ENCODE results near the gene EIF3A.
"Not testable (repeated sequence)": the region's sequence is repeated elsewhere in the genome, so short reads cannot be mapped to it uniquely, and the experiment has no call there.

The EIF3A gene

DNA sequence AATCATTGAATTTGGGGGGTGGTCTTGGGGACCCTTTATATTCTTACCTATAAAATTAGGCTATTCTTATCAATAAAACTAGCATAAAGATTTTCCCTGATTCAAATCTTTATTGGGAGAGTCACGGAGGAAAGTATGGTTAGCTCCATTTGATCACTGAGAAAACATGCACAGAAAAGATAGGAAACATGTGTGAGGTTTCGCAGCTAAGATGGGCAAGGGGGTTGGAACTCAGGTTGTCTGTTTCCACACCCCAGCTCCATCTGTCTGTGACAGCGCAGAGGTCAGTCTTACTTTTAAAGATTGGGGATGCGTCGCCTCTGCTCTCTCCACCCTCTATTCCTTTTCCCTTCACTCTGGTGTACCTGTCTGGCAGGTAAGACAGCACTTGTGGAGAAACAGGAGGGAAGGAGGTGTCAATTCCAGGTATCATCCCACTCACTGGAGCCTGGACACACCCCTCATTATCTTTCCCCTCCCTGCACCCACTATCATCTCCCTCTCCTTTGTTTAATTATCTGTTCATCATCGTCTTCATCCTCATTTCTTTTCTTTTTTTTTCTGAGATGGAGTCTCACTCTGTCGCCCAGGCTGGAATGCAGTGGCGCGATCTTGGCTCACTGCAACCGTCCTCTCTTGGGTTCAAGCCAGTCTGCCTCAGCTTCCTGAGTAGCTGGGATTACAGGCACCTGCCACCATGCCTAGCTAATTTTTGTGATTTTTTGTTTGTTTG, 20.9 kb upstream of the EIF3A start:
- DNase-seq (ENCODE audit: low read depth, low spot score) = no peak

DNA sequence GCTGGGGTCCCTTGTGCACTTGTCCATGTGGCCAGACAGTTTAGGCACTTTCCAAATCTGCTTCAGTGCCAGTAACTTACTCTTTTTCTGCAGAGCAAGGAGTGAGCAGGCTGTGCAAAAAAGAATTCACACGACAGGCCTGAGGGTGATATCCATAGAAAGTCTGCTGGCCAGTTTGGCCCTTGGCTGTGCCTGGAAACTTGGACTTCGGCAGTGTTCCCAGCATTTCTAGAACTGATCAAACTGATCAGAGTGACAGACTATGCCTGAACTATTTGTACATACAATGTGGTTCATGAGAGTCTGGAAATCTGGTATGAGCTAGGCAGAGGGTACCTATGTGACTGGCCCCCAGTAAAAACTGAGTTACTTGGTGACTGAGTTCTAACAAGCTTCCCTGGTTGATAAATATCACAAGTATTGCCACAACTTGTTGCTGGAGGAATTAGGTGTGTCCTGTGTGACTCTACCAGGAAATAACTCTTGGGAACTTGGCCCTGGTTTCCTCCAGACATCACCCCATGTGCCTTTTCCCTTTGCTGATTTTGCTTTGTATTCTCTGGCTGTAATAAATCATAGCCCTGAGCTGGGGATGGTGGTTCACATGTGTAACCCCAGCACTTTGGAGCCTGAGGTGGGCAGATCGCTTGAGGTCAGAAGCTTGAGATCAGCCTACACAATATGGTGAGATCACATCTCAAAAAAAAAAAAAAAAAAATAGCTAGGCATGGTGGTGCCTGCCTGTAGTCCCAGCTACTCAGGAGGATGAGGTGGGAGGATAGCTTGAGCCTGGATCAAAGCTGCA, 20.0 kb upstream of the EIF3A start:
- DNase-seq (ENCODE audit: low read depth, low spot score) = no peak

DNA sequence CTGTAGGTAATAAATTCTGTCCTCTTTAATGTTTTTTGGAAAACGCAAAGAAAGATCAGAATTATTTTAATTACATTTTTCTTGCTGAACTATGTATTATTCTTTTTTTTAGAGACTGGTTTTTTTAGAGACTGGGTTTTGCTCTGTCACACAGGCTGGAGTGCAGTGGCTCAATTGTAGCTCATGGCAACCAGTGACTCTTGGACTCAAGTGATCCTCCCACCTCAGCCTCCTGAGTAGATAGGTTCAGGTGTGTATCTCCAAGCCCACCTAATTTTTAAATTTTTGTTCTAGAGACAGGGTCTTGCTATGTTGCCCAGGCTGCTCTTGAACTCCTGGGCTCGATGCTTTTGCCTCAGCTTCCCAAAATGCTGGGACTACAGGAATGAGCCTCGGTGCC, 18.0 kb upstream of the EIF3A start:
- no peak for DNase-seq (ENCODE audit: low read depth, low spot score)

DNA sequence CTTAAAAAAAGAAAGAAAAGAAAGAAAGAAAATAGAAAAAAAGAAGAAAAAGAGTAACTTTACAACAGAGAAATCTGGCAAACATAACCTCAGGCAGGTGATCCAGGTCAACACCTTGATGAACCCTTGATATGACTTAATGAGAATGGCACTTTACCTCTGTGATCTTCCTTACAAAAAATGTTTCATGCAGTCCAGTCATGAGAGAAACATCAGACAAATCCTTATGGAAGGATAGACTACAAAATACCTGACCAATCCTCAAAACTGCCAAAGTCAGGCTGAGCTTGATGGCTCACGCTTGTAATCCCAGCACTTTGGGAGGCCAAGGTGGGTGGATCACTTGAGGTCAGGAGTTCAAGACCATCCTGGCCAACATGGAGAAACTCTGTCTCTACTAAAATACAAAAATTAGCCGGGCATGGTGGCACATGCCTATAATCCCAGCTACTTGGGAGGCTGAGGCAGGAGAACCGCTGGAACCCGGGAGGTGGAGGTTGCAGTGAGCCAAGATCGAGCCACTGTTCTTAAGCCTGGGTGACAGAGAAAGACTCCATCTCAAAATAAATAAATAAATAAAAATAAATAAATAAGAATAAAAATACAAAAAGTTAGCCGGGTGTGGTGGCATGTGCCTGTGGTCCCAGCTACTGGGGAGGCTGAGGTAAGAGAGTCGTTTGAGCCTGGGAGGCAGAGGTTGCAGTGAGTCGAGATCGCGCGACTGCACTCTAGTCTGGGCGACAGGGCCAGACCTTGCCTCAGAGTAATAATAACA, 16.2 kb upstream of the EIF3A start:
- not testable (repeated sequence) for DNase-seq (ENCODE audit: low read depth, low spot score)

DNA sequence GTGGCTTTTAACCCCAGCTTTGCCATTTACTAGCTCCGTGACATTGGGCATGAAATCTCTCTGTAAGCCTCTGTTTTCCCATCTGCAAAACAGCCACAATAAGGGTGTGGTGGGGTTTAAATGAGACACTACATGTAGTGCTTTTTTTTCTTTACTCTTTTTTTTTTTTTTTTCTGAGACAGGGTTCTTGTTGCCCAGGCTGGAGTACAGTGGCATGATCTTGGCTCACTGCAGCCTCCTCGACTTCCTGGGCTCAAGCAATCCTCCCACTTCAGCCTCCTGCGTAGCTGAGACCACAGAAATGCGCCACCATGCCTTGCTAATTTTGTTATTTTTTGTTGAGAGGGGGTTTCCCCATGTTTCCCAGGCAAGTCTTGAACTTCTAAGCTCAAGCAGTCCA, 15.0 kb upstream of the EIF3A start:
- no peak for DNase-seq (ENCODE audit: low read depth, low spot score)

DNA sequence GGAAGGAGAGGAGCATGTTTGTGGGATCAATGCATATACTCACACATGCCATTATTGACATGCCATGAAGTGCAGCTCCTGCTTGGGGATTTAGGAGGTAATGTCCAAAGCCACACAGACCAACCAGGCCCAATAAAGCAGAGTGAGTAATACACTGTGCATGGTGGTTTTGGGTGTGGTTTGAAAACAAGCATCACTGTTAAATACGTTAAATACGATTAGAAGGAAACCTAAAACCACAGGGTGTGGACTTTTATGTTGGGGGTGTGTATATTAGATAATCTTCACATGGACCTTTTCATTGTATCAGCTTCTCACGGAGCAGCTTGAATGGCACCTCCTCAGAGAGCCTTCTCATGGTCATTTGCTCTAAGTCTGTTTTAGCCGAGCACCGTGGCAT, 10.4 kb upstream of the EIF3A start:
- no peak for DNase-seq (ENCODE audit: low read depth, low spot score)

DNA sequence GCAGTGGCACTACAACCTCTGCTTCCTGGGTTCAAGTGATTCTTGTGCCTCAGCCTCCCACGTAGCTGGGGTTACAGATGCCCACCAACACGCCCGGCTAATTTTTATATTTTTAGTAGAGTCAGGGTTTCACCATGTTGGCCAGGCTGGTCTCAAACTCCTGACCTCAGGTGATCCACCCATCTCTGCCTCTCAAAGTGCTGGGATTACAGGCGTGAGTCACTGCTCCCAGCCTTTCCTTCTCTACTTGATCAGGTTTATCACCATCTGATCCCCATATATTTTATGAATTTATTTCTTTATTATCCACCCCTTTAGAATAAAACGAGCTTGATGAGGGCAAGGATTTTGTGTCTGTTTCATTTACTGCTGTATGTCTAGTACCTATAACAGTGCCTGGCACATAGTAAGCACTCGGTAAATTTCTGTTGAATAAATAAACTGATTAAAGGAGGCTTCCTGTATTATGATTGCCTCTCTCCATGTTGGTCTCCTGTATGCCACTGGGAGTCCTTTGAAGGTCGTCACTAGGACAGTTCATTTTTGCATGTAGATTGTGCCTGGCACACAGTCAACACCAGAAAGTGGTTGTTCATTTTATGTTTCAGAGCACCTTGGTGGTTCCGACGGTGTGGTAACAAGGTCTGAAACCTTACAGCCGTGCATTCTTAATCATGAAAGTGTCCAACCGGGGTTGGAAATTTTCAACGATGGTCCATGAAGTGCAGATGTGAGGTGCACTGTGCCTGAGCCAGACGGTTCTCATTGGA, 9.6 kb upstream of the EIF3A start:
- no peak for DNase-seq (ENCODE audit: low read depth, low spot score)

DNA sequence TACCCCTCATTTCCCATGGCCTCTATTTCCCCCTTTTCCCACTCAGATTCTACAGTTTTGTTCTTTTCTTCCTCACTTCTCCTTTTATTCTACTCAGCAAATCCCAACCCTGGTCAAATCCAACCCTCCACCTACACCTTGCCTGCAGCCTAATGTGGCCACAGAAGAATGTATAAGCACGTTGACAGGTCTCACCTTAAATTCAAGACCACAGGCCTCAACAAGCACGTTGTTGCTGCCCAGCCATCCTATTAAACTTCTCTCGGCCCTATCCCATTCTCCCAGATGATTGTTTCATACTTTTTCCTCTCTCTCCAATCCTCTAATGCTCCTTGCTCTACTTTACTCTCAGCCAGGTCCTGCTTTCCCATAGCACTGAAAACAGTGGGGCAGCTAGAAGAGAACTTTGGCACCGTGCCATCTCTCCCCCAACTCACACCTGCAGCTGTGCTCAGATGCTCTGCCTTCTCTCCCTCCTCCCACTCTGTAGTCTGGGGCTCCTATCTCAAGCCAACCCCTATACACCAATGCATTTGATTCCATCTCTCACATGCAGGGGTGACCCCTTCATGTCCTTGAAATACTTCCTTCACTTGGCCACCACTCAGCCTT, 6.8 kb upstream of the EIF3A start:
- DNase-seq (ENCODE audit: low read depth, low spot score) = no peak

DNA sequence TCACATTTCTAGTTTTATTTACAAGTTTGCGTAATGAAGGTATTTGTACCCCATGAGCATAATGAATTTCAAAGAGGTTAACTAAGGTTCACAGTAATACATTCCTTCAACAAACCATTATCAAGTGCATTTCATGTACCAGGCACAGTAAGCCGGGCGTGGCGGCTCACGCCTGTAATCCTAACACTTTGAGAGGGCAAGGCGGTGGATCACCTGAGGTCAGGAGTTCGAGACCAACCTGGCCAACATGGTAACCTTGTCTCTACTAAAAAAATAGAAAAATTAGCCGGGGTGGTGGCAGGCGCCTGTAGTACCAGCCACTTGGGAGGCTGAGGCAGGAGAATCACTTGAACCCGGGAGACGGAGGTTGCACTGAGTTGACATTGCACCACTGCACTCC, 4.3 kb upstream of the EIF3A start:
- no peak for DNase-seq (ENCODE audit: low read depth, low spot score)

DNA sequence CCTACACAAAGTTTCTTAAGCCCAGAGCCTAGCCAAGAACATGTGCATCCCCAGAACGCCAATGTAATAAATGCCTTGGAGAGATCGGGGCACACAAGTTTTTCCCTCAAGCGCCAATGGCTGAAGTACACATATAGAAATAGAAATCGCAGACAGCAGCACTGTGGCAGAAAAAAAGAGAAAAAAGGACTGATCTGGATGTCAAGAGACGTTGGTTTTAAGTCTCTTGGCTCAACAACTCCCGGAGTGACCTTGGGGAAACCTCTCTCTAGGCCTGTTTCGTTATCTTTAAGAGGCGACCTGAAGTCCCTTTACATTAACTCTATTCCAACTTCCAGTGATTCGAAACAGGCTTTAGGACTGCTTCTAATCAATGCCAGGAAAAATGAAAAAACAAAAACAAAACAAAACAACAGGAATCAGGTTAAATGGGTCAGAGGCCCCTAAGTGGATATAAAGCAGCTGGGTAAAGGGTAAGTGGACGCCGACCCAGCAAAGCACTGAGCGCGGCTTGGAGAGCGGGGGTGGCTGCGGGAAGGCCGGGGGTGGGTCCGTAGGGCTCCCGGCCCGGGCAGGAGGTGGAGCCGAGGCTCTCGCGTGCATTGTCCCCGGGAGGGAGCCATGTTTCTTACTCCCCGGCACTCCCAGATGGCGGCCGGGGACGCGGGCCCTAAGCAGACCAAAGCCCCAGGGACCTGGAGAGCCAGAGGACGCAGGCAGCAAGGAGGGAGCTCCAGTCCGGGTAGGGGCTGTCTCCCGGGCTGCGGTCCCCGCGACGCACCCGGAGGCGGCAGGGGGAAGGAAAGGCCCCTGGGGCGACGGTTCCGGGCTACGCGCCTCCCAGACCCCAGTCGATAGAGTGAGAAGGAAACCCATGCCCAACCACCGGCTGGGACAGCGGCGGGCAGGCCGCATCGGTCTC, 757 bp downstream of the EIF3A start:
- peak; percentile 26 for DNase-seq (ENCODE audit: low read depth, low spot score)

DNA sequence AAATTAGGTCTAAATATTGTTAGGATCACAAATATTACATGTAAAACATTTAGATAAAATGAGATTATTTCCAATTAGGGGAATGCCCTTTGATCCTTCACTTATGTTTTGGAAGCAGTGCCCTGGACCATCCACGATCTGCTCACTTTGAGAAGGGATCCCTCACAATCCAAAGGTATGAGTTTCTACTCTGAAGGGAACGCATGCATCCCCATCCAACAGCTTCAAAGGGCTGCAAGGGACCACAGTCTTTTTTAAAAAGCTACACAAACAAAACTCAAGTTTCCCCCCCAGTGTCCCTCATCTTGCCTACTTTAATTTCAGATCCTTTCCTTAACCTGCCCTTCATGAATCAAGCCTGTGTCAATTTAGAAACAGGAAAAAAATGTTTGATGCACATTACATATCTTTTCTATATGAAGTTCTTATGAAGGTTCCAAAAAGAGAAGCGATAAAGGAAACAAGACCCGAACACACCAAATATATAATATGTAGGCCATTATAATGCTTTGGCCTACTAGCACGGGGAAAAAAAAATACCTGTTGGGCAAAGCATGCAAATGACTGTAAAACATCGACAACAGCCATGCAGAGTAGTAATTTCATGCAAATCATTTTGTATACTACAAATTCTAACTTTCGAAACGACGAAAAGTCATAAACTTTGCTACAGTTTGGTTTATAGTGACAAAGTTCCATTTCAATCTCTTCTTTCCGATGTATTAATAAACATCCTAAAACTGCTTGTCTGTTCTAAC, 2.0 kb downstream of the EIF3A start:
- DNase-seq (ENCODE audit: low read depth, low spot score) = no peak

DNA sequence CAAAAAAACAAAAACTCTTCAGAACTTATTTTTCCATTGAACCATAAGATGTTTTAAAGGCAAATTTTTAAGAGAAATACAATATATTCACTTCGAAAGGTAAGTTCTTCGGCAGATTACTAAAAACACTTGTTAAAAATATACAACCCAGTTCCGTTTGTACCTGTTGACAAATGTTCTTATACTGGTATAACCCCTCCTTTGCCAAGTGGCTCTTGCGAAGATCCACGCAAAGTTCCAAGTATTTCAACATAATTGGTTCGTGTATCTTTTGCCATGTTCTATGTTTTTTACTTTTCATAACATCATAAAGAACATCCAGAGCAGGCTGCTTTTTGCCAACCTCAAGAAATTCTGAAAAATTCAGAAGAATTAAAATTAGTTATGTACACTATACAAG, 7.0 kb downstream of the EIF3A start:
- DNase-seq (ENCODE audit: low read depth, low spot score) = no peak

DNA sequence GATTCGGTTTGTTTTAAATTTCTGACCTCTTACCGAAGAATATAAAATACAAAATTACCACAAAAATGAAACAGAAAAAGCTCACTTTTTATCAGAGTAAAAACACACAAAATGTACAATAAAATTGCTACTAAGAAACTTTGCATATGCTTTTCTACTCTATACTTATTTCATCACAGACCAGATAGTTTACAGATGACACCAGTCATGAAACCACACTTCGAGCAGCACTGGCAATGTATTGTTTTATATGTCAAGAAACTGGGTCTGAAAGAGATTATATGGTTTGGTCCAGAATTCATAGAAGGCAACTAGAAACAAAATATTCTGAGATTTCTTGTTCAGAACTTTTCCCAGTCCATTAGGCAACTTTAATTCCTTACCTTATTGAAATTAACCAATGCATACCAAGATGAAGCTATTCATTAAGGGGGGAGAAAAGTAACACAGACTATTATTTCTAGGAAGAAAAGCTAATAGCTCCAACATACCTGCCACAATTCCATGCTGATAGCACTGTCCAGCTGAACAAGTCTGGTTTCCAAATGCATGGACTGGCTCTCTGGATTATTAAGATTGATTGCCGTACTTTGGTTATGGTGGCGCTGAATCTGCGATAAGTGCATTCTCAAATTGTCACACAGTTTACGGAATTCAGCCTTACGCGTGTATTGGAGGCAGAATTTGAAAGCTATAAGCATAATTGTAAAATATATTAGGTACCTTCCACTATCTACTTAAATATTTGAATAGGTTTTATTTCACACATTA, 10.0 kb downstream of the EIF3A start:
- DNase-seq (ENCODE audit: low read depth, low spot score) = no peak

DNA sequence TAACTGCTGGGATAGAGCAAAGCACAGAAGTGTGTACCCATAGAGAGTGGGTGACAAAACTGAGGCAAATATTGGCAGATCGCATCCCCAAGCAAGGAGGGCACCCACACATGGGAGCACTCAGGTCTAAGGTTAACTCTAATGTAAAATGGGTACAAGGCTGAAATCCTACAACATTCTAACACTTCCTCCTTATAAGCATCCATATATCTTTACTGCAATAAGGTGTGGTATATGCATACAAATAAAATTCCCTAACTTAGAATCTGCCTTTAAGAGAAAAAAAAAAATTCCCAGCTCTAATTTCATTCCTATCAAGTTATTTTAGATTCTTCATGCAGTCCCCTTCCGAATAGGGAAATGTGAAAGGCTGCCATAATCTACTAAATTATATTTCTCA, 18.7 kb downstream of the EIF3A start:
- DNase-seq (ENCODE audit: low read depth, low spot score) = no peak

DNA sequence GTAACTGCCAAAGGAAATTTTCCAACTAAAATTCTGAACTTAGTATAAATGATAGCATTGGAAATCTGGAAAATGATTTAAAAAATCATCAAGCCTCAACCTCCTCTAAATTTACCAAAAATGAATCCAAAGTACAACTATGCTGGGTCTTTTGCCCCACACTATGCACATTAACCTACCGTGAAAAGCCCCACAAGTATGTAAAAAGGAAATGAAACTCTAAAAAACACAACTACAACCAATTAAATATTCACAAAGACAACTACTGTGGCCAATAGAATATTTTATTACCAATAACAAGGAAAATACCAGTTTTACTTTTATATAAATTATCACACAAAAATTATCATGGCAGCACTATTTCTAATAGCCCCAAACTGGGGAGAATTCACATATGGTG, 19.3 kb downstream of the EIF3A start:
- DNase-seq (ENCODE audit: low read depth, low spot score) = no peak

DNA sequence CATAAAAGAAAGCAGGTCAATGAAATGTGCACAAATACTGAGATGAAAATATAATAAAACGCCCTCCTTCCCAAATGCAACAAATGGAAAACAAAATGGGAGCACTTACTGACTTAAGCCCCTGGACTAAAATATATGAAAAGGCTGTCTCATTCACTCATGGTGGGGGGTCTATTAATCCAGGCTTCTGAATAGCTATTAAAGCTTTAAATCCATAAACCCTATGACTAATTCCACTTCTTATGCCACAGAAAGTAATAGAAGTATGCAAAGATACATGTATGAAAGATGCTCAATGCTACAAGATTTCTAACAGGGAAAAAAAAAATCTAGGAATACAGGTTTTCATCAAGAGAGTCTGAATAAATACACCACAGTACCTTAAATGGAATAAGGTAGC, 20.5 kb downstream of the EIF3A start:
- DNase-seq (ENCODE audit: low read depth, low spot score) = no peak

DNA sequence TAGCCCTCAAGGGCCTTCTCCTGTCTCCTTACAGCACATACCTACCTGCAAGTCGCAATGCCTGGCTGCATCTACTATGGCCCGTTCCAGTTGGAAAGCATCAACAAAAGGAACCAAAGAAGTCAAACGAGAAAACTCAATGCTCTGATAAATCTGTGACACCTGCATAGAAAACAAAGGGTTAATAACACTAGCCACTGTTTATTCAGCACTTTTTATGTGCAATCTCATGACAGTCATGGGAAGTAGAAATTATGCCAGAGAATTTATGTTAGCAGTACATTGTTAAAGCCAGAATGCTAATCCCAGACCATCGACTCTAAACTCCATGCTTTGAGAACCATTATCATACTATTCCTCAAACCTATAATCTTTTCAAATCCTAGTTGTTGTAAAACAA, 21.1 kb downstream of the EIF3A start:
- DNase-seq (ENCODE audit: low read depth, low spot score) = no peak

DNA sequence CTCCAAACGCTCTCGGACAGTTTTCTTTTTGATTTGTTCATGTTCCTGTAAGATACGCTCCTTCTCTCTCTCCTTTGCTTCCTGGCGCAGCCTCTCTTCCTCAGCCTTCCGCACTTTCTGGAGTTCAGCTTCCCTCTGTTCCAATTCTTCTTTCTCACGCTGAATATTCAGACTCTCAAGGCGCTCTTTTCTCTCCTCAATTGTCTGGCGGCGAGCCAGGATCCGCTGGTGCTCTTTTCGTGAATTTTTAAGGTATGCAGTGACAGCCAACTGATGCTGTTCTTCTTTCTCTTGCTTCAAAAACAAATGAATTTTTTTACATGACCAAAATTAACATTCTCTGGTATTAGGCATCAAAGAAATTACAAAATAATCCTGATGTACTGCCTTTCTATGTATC, 22.6 kb downstream of the EIF3A start:
- no peak for DNase-seq (ENCODE audit: low read depth, low spot score)

DNA sequence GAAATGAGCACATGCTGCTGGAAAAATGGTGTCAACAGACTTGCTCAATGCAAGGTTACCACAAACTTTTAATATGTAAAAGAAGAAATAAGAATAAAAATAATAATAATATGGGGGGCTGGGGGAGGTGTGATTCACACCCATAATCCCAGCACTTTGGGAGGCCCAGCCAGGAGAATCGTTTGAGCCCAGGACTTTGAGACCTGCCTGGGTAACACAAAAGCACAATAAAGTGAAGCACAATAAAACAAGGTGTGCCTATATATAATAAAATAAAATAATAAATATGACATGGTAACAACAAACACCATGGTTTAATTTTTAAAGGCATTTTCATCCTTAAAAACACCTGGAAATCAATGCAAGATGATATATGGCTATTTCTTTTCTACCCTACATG, 25.1 kb downstream of the EIF3A start:
- DNase-seq (ENCODE audit: low read depth, low spot score) = no peak

All from brain pericyte (primary cell).